Esophagus muscularis mucosa (tissue), 3 donors: Measurements from ENCODE around the gene AUTS2.

ENCODE experiments used
- POLR2A ChIP-seq: fragments of 450-650 bp; IDR thresholded peaks from one replicate; pipeline ENCODE4 v1.6.1; 2017; ENCODE audit warnings: antibody characterized with exemption, moderate library complexity, mild to moderate bottlenecking, low read depth
- POLR2AphosphoS5 ChIP-seq, 2 donors: sonication (generic); formaldehyde crosslinking; IDR thresholded peaks; one replicate each; pipeline ENCODE4 v1.6.1; 2017; ENCODE audit warnings: antibody characterized with exemption in 2 of 2
- TF ChIP-seq, protein P1 (sequence below), 3 experiments: fragments of 200-600 bp in 2 of 3; fragments of 450-650 bp in 1 of 3; sonication (generic) in 2 of 3; IDR thresholded peaks; one replicate each; pipeline ENCODE4 v1.5.1; 2017 to 2019; ENCODE audit warnings: antibody characterized with exemption in 3 of 3, mild to moderate bottlenecking in 2 of 3, moderate library complexity in 1 of 3

DNA sequence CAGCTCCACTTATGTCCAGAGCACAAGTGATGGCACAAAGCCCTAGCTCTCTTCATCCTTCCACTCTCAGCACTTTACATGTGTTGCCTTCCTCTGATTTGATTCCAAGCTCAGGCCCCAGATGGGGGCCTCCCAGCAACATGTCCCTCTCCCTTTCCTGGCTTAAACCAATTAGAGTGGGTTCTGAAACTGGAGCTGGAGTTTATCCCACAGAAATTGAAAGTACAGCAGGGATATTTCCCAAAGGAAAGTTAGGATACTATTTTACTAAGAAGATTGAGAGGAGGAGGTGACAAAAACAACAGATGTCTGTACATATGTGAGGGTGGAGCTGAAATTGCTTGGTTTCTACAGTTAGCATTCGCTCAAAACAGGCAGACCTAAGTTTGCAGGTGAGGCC lies 724.6 kb downstream of the AUTS2 start:
- TF ChIP-seq, protein P1, sequence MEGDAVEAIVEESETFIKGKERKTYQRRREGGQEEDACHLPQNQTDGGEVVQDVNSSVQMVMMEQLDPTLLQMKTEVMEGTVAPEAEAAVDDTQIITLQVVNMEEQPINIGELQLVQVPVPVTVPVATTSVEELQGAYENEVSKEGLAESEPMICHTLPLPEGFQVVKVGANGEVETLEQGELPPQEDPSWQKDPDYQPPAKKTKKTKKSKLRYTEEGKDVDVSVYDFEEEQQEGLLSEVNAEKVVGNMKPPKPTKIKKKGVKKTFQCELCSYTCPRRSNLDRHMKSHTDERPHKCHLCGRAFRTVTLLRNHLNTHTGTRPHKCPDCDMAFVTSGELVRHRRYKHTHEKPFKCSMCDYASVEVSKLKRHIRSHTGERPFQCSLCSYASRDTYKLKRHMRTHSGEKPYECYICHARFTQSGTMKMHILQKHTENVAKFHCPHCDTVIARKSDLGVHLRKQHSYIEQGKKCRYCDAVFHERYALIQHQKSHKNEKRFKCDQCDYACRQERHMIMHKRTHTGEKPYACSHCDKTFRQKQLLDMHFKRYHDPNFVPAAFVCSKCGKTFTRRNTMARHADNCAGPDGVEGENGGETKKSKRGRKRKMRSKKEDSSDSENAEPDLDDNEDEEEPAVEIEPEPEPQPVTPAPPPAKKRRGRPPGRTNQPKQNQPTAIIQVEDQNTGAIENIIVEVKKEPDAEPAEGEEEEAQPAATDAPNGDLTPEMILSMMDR (IDR thresholded peaks at IDR 0.05) = no peak
- TF ChIP-seq POLR2AphosphoS5 (IDR thresholded peaks at IDR 0.05) (no peak), POLR2A (no peak)
